ENCODE results near the gene PTS.

The PTS gene

DNA sequence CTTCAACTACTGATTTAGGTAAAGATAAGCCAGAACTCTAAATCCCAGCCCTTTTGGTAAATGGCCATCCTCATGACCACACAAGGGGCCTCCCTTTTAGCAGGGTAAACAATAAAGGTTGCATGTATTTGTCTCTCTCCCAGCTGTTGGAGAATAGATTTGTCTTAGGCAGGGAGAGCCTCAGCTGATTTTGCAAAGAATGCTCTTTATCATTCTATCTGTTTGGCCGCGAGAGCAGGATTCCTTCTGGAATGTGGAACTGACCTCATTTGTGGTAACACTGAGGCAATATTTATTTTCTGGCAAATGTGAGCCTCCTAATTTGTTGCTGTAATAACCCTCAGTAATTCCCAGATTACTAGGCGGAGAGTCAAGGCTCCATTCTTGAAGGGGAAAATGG lies 15.3 kb downstream of the PTS start:
- peak; percentile 93 for DNase-seq (ENCODE audit: low read depth)
- TF ChIP-seq, protein P1, sequence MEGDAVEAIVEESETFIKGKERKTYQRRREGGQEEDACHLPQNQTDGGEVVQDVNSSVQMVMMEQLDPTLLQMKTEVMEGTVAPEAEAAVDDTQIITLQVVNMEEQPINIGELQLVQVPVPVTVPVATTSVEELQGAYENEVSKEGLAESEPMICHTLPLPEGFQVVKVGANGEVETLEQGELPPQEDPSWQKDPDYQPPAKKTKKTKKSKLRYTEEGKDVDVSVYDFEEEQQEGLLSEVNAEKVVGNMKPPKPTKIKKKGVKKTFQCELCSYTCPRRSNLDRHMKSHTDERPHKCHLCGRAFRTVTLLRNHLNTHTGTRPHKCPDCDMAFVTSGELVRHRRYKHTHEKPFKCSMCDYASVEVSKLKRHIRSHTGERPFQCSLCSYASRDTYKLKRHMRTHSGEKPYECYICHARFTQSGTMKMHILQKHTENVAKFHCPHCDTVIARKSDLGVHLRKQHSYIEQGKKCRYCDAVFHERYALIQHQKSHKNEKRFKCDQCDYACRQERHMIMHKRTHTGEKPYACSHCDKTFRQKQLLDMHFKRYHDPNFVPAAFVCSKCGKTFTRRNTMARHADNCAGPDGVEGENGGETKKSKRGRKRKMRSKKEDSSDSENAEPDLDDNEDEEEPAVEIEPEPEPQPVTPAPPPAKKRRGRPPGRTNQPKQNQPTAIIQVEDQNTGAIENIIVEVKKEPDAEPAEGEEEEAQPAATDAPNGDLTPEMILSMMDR (conservative IDR thresholded peaks at IDR 0.05; ENCODE audit: low read length), result no peak
- H3K4me3 ChIP-seq (ENCODE audit: low read length), result no peak overlapping the region

DNA sequence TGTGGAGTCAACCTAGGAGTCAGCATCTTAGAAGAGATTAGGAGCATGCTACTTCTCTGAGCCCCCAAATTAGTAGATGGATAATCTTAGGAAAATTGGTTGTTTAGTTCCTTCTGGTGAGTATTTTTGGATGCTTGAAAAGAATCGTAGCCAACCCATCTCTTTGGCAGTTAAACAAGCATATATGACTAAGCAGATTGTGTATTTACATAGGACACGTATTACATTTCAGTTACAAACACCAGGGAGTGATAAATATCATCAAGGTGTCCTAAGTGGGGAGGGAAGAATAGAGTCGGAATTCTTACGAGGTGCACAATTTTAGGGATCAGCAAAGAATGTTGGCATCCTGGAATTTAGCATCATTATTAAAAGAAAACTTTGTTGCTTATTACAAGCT lies 21.0 kb downstream of the PTS start:
- TF ChIP-seq, protein P1 (conservative IDR thresholded peaks at IDR 0.05; ENCODE audit: low read length), result no peak
- DNase-seq (ENCODE audit: low read depth), result no peak
- H3K4me3 ChIP-seq (ENCODE audit: low read length), result no peak overlapping the region

DNA sequence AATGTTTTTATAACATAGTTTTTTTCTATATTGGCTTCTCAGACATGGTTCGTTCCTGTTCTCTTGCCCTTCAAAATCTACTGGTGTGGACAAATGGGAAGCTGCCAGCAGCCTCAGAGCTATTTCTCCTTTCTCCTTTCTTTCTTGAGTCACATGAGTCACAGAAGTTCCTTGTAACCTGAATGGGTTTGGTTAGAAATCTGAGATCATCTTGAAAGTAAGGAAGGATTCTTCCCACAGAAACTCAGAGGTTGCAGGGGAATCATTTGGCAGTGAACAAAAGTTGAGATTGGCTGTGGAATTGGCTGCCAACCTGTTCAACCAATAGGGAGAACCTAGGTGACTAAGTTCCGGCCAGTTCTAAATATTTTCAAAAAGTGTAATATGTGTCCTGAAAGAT lies 22.0 kb downstream of the PTS start:
- TF ChIP-seq, protein P1 (conservative IDR thresholded peaks at IDR 0.05; ENCODE audit: low read length), result no peak
- H3K4me3 ChIP-seq (ENCODE audit: low read length), result no peak overlapping the region
- peak; percentile 34 for DNase-seq (ENCODE audit: low read depth)

DNA sequence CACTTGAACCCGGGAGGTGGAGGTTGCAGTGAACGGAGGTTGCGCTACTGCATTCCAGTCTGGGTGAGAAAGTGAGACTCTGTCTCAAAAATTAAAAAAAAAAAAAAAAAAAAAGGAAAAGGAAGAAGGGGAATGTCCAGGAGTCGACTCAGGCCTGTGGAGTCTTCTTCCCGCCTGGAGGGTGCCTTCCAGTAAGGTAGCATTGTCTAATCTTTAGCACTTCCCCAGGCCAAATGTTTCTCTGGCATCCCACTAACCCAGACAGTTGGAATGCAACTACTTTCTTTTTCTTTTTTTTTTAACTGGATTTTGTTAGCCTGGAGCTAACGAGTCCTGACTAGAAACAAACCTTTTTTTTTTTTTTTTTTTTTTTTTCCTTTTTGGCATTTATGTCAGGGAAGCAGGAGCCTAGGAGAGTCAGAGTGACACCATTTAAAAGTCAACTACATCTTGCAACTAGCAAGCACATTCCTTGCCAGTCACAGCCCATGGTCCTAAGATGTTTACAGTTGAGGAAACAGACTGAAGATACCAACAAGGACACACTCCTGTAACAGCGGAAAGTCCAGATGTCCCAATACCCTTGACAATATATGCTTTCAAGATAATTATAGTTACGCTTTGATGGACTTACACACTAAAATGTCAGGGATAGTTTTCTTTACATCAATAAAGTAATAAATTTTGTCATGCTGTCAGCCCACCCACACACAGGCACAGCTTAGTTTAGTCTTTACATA lies 23.8 kb downstream of the PTS start:
- peak; percentile 39 for DNase-seq (ENCODE audit: low read depth)
- no peak overlapping the region for H3K4me3 ChIP-seq (ENCODE audit: low read length)
- TF ChIP-seq, protein P1 (conservative IDR thresholded peaks at IDR 0.05; ENCODE audit: low read length), result no peak

DNA sequence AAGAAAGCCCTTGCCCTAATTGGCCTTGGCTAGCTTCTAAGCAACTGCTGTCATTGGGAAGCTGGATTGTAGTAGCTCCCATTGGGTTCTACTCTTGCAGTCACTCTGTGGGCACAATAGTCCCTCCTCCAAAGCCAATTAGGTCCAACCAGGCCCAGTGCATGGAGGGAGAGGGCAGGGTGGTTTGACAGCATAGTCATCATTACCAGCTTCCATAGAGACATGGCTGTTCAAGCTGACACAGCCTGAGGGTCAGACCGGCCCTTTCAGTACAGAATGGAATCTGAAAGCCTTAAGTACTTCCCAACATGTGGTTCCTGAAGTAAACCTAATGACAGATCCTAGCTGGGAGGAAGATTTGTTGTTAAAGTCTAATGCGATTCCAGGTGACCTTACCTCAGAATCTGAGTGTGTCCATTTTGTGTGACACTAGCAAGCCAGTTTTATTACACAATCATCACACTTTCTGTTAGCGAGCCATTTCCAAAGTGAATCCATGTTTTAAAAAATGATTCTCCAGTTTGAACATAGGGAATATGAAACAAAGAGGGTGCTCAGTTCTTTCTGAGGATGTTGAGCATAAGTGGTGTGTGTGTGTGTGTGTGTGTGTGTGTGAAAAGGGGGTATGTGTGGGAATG lies 27.5 kb downstream of the PTS start:
- no peak overlapping the region for H3K4me3 ChIP-seq (ENCODE audit: low read length)
- no peak for DNase-seq (ENCODE audit: low read depth)
- TF ChIP-seq, protein P1 (conservative IDR thresholded peaks at IDR 0.05; ENCODE audit: low read length), result no peak

DNA sequence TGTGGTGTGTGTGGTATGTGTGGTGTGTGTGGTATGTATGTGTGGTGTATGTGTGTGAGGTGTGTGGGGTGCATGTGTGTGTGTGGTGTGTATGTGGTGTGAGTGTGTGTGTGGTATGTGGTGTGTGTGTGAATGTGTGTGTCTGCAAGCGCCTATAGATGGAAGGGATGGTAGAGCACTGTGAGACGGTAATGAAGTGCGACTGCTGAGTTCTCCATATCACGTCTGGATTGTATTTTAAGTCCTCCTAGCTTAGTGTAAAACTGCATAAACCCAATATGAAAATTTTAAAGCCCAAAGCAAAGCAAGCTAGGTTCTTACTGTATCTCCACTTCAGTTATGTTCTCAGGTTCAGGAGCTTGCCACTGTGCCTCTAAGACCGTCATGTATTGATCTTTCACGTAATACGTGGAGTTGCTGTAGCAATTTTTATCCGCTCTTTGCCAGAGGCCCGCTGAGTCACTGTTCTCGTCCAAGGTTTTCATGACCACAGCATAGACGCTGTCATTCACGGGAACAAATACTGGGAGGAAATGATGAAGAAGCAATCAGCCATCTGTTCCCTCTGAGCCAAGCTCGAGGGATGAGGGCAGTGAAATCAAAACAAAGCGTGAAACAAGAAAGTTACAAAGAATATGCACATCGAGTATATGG lies 29.0 kb downstream of the PTS start:
- TF ChIP-seq, protein P1 (conservative IDR thresholded peaks at IDR 0.05; ENCODE audit: low read length), result no peak
- H3K4me3 ChIP-seq (ENCODE audit: low read length), result no peak overlapping the region
- peak; percentile 61 for DNase-seq (ENCODE audit: low read depth)
